K562 treated with DMSO at 1 percent for 12 hours (cell line): ENCODE data around the gene CCDC112. TPM values are rescaled to one million over a fixed set of nuclear protein-coding genes. Genes with fewer than 3 reads are reported as not detected.

ENCODE experiments used
- total RNA-seq: library from RNA; unstranded; fragments of 300-600 nt; gene quantifications from 2 replicates; pipeline ENCODE4 v1.2.3, GENCODE V29; 2022; ENCODE audit not compliant: insufficient read depth

The CCDC112 gene, protein sequence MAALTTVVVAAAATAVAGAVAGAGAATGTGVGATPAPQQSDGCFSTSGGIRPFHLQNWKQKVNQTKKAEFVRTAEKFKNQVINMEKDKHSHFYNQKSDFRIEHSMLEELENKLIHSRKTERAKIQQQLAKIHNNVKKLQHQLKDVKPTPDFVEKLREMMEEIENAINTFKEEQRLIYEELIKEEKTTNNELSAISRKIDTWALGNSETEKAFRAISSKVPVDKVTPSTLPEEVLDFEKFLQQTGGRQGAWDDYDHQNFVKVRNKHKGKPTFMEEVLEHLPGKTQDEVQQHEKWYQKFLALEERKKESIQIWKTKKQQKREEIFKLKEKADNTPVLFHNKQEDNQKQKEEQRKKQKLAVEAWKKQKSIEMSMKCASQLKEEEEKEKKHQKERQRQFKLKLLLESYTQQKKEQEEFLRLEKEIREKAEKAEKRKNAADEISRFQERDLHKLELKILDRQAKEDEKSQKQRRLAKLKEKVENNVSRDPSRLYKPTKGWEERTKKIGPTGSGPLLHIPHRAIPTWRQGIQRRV
- 5.0 and 5.6 TPM in 2 replicates for total RNA-seq

DNA sequence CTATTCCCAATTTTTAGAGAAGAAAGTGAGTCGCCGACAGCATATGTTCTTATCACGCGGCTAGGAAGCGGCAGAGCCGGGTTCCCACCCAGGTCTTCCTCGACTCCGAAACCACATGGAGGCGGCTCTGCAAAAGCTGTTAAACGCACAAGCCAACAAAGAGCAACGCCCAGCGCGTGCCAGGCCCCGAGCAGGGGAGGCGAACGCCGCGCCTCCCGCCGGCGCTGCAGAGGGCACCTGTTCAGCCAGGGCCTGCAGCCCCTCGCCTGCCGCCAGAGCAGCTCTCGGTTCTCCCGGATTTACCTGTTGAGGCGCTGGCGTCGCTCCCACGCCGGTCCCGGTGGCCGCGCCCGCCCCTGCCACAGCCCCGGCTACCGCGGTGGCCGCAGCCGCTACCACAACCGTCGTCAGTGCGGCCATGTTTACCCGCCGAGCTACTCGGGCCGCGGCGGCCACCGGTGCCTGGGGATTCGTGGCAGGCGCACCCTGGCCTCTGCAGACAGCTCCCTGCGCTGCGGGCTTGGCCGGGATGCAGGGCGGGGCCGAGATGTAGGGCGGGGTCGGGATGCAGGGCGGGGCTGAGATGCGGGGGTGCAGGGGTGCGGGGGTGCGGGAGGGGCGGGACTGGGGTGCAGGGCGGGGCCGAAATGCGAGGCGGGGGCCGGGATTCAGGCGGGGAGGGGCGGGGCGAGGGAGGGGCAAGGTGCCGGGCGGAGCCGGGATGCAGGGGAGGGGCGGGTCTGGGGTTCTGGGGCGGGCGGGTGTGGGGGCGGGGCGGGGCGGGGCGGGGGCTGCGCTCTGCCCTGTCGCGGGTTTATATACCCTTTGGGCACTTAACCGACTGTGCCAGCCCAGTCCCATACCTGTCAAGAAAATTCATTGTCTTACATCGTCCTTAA, at the start of gene CCDC112:
Gene CCDC112, minus strand, starts transcription at position 531 of the 899 bp plus-strand sequence. Its CDS starts 111 bp downstream, at position 420.

DNA sequence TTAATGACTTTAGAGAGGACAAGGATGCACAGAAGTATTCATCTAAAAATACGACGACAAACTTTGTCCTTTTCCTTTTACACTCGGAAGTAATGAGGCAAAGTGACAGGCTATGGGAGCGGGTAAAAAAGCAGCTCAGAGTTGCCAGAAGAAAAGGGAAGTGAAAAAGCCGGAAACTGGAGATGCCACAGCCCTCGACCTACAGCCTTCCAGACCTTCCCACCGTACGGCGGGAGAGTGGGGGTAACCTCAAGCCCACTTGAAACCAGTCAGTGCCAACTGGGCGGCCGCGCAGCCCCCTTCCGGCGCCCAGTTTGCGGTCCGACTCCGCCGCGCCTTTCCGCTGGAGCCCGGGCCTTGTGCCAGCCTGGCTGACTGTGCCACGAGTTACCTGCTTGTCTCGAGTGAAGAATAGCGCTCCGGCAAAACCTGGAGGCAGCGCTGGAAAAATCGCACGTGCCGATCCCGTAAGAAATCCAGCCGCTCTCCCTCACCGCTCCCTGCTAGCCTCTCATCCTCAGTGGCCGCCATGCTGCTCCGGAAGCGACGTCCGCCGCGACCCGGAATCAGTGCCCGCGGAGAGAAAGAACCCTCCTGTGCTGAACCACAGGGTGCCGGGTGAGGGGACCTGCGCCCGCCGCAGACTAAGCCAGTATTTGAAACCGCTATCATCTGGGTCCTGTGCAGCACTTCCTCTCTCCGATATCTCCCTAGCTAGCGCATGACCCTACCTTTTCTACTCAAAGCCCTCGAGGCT, 34.0 kb downstream of the CCDC112 start, which contains the start of gene PGGT1B:
Gene PGGT1B, minus strand, starts transcription at position 557 of the 757 bp plus-strand sequence. Its CDS starts 26 bp downstream, at position 531.

Other genes with a start within 250 kb of the CCDC112 start
- gene TRIM36, start 126.7 kb downstream of the CCDC112 start, total RNA-seq, result 0.76 and 2.2 TPM in 2 replicates
- gene PGGT1B, start 33.8 kb downstream of the CCDC112 start, total RNA-seq, result 8.5 and 18.1 TPM in 2 replicates
- 1.1 and 4.2 TPM in 2 replicates for gene FEM1C, start 248.1 kb upstream of the CCDC112 start, total RNA-seq